Tibial nerve (tissue), 4 donors: ENCODE measurements around the gene AGPAT2. TPM values are rescaled to one million over a fixed set of nuclear protein-coding genes. Genes with fewer than 3 reads are reported as not detected.

ENCODE experiments used
- DNase-seq, 2 donors: peaks; one replicate each; pipeline ENCODE4 v3.0.0-alpha.2; 2019; ENCODE audit warnings: low spot score in 2 of 2
- H3K27ac ChIP-seq, 4 donors: fragments of 200-600 bp; sonication (generic) in 3 of 4; one replicate each; pipeline ENCODE4 v1.5.1; 2017 to 2019; ENCODE audit warnings: mild to moderate bottlenecking in 1 of 4
- H3K27me3 ChIP-seq, 2 donors: fragments of 200-600 bp; sonication (generic) in 1 of 2; one replicate each; pipeline versions ENCODE4 v1.5.1 to v1.6.0; 2017 to 2019
- H3K36me3 ChIP-seq, 3 donors: fragments of 200-600 bp; sonication (generic); one replicate each; pipeline ENCODE4 v1.5.1; 2018 to 2019
- H3K4me1 ChIP-seq, 4 donors: fragments of 200-600 bp; sonication (generic) in 3 of 4; one replicate each; pipeline ENCODE4 v1.5.1; 2017 to 2019
- H3K4me3 ChIP-seq, 4 donors: fragments of 200-600 bp; sonication (generic) in 3 of 4; one replicate each; pipeline ENCODE4 v1.5.1; 2017 to 2019; ENCODE audit warnings: mild to moderate bottlenecking in 1 of 4, moderate library complexity in 1 of 4
- H3K9me3 ChIP-seq, 4 donors: fragments of 200-600 bp; sonication (generic) in 3 of 4; one replicate each; pipeline ENCODE4 v1.5.1; 2017 to 2019
- CTCF ChIP-seq, 5 experiments: fragments of 200-600 bp in 3 of 5; fragments of 450-650 bp in 2 of 5; sonication (generic) in 3 of 5; IDR thresholded peaks; one replicate each; pipeline ENCODE4 v1.5.1; 2016 to 2019; ENCODE audit warnings: antibody characterized with exemption in 5 of 5, mild to moderate bottlenecking in 3 of 5, moderate library complexity in 2 of 5
- EP300 ChIP-seq, 2 donors: sonication (generic); formaldehyde crosslinking; IDR thresholded peaks; one replicate each; pipeline ENCODE4 v1.6.1; 2017; ENCODE audit warnings: antibody characterized with exemption in 2 of 2, mild to moderate bottlenecking in 1 of 2
- POLR2A ChIP-seq, 2 donors: fragments of 450-650 bp; IDR thresholded peaks; one replicate each; pipeline ENCODE4 v1.6.1; 2017; ENCODE audit warnings: antibody characterized with exemption in 2 of 2, mild to moderate bottlenecking in 2 of 2, moderate library complexity in 2 of 2
- WGBS, 2 donors: methylation state at CpG; one replicate each; pipeline ENCODE4 v1.1.5; 2018; 5-methylcytosine and 5-hydroxymethylcytosine counted together
- total RNA-seq, 4 donors: library from RNA; depleted of rRNA; stranded (reverse); fragments of >200 nt; gene quantifications; one replicate each; pipeline ENCODE4 v1.1.0, GENCODE V29; 2016

Gene AGPAT2
- total RNA-seq, 4 donors from 2014 or later, result 79.6 to 292 (median 151) TPM

GRCh38 chr9:136676920-136677686 is 10.2 kb downstream of the AGPAT2 start:
- Histone ChIP-seq H3K27ac (no peak overlapping the region), H3K4me3 (no peak overlapping the region), H3K36me3 (peaks cover 0 to 45% (median 0%) of the 10 kb centered on the region in 3 donors), H3K27me3 (no peaks in the 10 kb centered on the region), H3K9me3 (no peaks in the 10 kb centered on the region), H3K4me1 (no peaks in the 10 kb centered on the region)
- no peak for DNase-seq
- WGBS, 2 donors, result 87 to 90% methylated on average over 32 to 39 of the region's 46 CpGs
- TF ChIP-seq EP300 (IDR thresholded peaks at IDR 0.05) (no peak), CTCF (IDR thresholded peaks at IDR 0.05) (no peak), POLR2A (IDR thresholded peaks at IDR 0.05) (no peak)

- no peak for DNase-seq
- Histone ChIP-seq H3K36me3 (peaks cover 0 to 45% (median 0%) of the 10 kb centered on the region in 3 donors), H3K27ac (no peak overlapping the region), H3K27me3 (no peaks in the 10 kb centered on the region), H3K4me1 (peaks cover 0 to 5% (median 2%) of the 10 kb centered on the region in 4 donors), H3K9me3 (no peaks in the 10 kb centered on the region), H3K4me3 (no peak overlapping the region)
- no peak for TF ChIP-seq POLR2A (IDR thresholded peaks at IDR 0.05)
- no peak for TF ChIP-seq CTCF (IDR thresholded peaks at IDR 0.05)
- no peak for TF ChIP-seq EP300 (IDR thresholded peaks at IDR 0.05)
- 86 to 95% methylated on average over 7 to 11 of the region's 13 CpGs for WGBS, 2 donors
Observed at GRCh38 chr9:136676297-136676794, 10.9 kb downstream of the AGPAT2 start.

GRCh38 chr9:136675477-136676296 is 11.6 kb downstream of the AGPAT2 start:
- peaks cover 0 to 8% (median 3%) of the 10 kb centered on the region in 4 donors for H3K4me1 ChIP-seq
- TF ChIP-seq CTCF (IDR thresholded peaks at IDR 0.05) (no peak), POLR2A (IDR thresholded peaks at IDR 0.05) (no peak), EP300 (IDR thresholded peaks at IDR 0.05) (no peak)
- H3K4me3 ChIP-seq, result no peak overlapping the region
- H3K9me3 ChIP-seq, result no peaks in the 10 kb centered on the region
- no peak for DNase-seq
- peak overlapping the region in 1 of 4 donors; percentile 50 for H3K27ac ChIP-seq
- WGBS, 2 donors, result 90 to 91% methylated on average over 14 to 16 of the region's 16 CpGs
- peaks cover 0 to 45% (median 0%) of the 10 kb centered on the region in 3 donors for H3K36me3 ChIP-seq
- peaks cover 0 to under 1% of the 10 kb centered on the region in 2 donors for H3K27me3 ChIP-seq

GRCh38 chr9:136674786-136675349 is 12.4 kb downstream of the AGPAT2 start:
- H3K4me3 ChIP-seq, result no peak overlapping the region
- peaks cover 0 to 45% (median 0%) of the 10 kb centered on the region in 3 donors for H3K36me3 ChIP-seq
- H3K27me3 ChIP-seq, result peaks cover 0 to 9% of the 10 kb centered on the region in 2 donors
- TF ChIP-seq POLR2A (IDR thresholded peaks at IDR 0.05) (no peak), CTCF (IDR thresholded peaks at IDR 0.05) (no peak), EP300 (IDR thresholded peaks at IDR 0.05) (no peak)
- 66 to 71% methylated on average over 7 to 11 of the region's 11 CpGs for WGBS, 2 donors
- no peak for DNase-seq
- peaks cover 0 to 10% (median 3%) of the 10 kb centered on the region in 4 donors for H3K4me1 ChIP-seq
- H3K9me3 ChIP-seq, result no peaks in the 10 kb centered on the region
- H3K27ac ChIP-seq, result no peak overlapping the region
